Body of pancreas (tissue), 4 donors: ENCODE results near the gene TRAPPC2L. TPM values are rescaled to one million over a fixed set of nuclear protein-coding genes. Genes with fewer than 3 reads are reported as not detected.

ENCODE experiments used
- ATAC-seq: fragments of 150-250 bp; one replicate; pipeline ENCODE4 v1.9.1; 2016
- DNase-seq, 4 donors: peaks; one replicate each; pipeline ENCODE4 v3.0.0-alpha.2; 2019
- H3K27ac ChIP-seq, 4 donors: fragments of 200-600 bp; sonication (generic); 1 replicate in 3 of 4; 2 replicates in 1 of 4; pipeline versions ENCODE4 v1.5.1 to v1.6.1; 2016 to 2019; ENCODE audit warnings: mild to moderate bottlenecking in 1 of 4, mixed read lengths in 1 of 4, moderate library complexity in 1 of 4
- H3K27me3 ChIP-seq, 2 donors: fragments of 200-600 bp; sonication (generic); one replicate each; pipeline ENCODE4 v1.6.0; 2016; ENCODE audit warnings: mild to moderate bottlenecking in 1 of 2
- H3K36me3 ChIP-seq, 2 donors: fragments of 200-600 bp; sonication (generic); replicated peaks in 1 of 2; 2 replicates each; pipeline ENCODE4 v1.5.1; 2016; ENCODE audit warnings: low read depth in 2 of 2; ENCODE audit not compliant: insufficient read depth in 1 of 2
- H3K4me1 ChIP-seq: fragments of 200-600 bp; sonication (generic); one replicate; pipeline ENCODE4 v1.6.0; 2016
- H3K4me3 ChIP-seq, 2 donors: fragments of 200-600 bp; sonication (generic); 1 replicate in 1 of 2; 2 replicates in 1 of 2; pipeline ENCODE4 v1.5.1; 2016 to 2019
- H3K9me3 ChIP-seq, 3 donors: fragments of 200-600 bp; sonication (generic); 1 replicate in 2 of 3; 2 replicates in 1 of 3; pipeline ENCODE4 v1.5.1; 2016
- CTCF ChIP-seq, 7 experiments: fragments of 450-650 bp in 4 of 7; fragments of 200-600 bp in 3 of 7; sonication (generic) in 3 of 7; IDR thresholded peaks; one replicate each; pipeline ENCODE4 v1.5.1; 2016 to 2019; ENCODE audit warnings: antibody characterized with exemption in 7 of 7
- POLR2A ChIP-seq, 3 donors: fragments of 450-650 bp; IDR thresholded peaks; one replicate each; pipeline ENCODE4 v1.6.1; 2016; ENCODE audit warnings: antibody characterized with exemption in 3 of 3, mild to moderate bottlenecking in 2 of 3
- WGBS, 2 donors: methylation state at CpG; one replicate each; pipeline ENCODE4 v1.1.5; 2017; 5-methylcytosine and 5-hydroxymethylcytosine counted together
- intact Hi-C: fragments of 100-400 bp; cut with DNase I; formaldehyde crosslinking; loops from one replicate; pipeline ENCODE4 v1.15.1; 2023
- total RNA-seq, 2 donors: library from RNA; depleted of rRNA; stranded (reverse); fragments of >200 nt; gene quantifications; one replicate each; pipeline ENCODE4 v1.1.0, GENCODE V29; 2016

TRAPPC2L gene
- total RNA-seq, 2 donors from 2014 or later: 7.6 to 35.5 TPM

DNA sequence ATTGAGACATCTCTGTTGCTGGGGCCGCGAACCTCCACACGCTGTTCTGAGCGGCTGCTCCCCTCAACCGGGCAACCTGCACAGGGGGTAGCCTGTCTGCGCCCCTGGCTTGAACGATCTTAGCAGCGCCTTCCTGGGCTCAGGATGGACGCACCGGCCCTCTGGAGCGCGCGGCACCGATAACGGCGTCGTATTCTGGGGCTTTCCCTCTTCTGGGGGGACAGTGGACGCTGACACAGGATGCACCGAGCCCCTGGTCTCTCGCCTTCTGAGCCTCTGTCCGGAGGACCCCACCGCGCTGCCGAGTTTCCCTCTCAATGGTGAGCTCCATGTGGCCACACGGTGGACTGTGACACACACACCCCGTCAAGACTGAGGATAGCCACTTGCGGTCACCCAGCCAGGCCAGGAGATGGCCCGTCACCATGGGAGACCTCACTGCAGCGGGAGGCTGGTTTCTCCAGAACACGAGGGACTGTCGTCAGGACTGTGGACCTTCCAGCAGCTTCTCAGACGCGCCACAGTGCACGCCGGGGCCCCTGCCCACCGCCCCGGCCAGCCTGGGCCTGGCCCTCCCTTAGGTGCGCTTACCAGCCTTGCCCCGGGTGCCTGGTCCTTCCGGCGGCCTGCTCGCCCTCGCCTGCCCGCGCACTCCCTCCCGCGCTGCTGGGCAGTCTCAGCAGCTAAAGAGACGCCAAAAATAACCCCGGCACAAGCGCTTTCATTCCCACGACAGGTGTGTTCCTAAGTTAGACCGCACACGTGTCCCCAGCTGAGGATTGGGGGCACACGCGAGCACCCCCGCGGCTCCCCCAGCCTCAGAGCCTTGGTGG lies 39.5 kb downstream of the TRAPPC2L start:
- intact Hi-C loops: no loop called here
- DNase-seq (no peak), ATAC-seq (no peak)
- H3K36me3 ChIP-seq: peaks cover 0 to 2% of the 10 kb centered on the region in 2 donors
- no peaks in the 10 kb centered on the region for H3K27me3 ChIP-seq
- 88 to 95% methylated on average over 26 to 56 of the region's 57 CpGs for WGBS, 2 donors
- no peak overlapping the region for H3K27ac ChIP-seq
- H3K4me1 ChIP-seq: no peaks in the 10 kb centered on the region
- TF ChIP-seq POLR2A (IDR thresholded peaks at IDR 0.05): no peak
- TF ChIP-seq CTCF (IDR thresholded peaks at IDR 0.05): no peak
- no peak overlapping the region for H3K4me3 ChIP-seq
- H3K9me3 ChIP-seq: no peaks in the 10 kb centered on the region

GRCh38 chr16:88897696-88898425 lies 40.9 kb downstream of the TRAPPC2L start:
- H3K27me3 ChIP-seq: no peaks in the 10 kb centered on the region
- H3K4me1 ChIP-seq: no peaks in the 10 kb centered on the region
- ATAC-seq (no peak), DNase-seq (no peak)
- WGBS, 2 donors: 88 to 91% methylated on average over 26 to 34 of the region's 34 CpGs
- no peaks in the 10 kb centered on the region for H3K9me3 ChIP-seq
- intact Hi-C loops: no loop called here
- no peak for TF ChIP-seq POLR2A (IDR thresholded peaks at IDR 0.05)
- no peak for TF ChIP-seq CTCF (IDR thresholded peaks at IDR 0.05)
- no peak overlapping the region for H3K27ac ChIP-seq
- no peak overlapping the region for H3K4me3 ChIP-seq
- H3K36me3 ChIP-seq: no peaks in the 10 kb centered on the region

GRCh38 chr16:88899901-88900661 lies 43.2 kb downstream of the TRAPPC2L start:
- intact Hi-C loops: no loop called here
- Histone ChIP-seq H3K4me3 (no peak overlapping the region), H3K36me3 (no peaks in the 10 kb centered on the region), H3K9me3 (no peaks in the 10 kb centered on the region), H3K27ac (no peak overlapping the region), H3K27me3 (no peaks in the 10 kb centered on the region), H3K4me1 (no peaks in the 10 kb centered on the region)
- no peak for DNase-seq
- WGBS, 2 donors: 89 to 91% methylated on average over 14 to 39 of the region's 41 CpGs
- ATAC-seq: no peak
- no peak for TF ChIP-seq POLR2A (IDR thresholded peaks at IDR 0.05)
- no peak for TF ChIP-seq CTCF (IDR thresholded peaks at IDR 0.05)

DNA sequence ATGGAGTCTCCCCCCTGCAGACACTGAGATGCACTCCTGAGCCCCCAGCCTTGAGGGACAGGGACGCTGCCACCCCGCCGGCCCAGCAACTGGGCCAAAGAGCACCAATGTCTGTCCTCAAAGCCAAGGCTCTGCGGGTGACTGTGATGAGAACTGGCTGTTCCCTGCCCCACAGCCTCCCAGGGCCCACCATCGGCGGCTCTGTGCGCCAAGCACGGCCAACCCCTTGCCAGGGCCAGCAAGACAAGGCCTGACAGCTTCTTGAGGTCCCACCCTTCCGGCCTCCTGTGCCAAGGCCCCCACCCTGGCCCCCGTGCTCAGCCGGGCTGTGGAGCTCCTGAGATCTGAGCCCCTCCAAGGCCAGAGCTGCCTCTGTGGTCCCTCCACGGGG lies 43.7 kb downstream of the TRAPPC2L start:
- H3K4me1 ChIP-seq: no peaks in the 10 kb centered on the region
- no peaks in the 10 kb centered on the region for H3K27me3 ChIP-seq
- no peak overlapping the region for H3K4me3 ChIP-seq
- H3K27ac ChIP-seq: no peak overlapping the region
- DNase-seq (no peak), ATAC-seq (no peak)
- intact Hi-C loops: no loop called here
- no peaks in the 10 kb centered on the region for H3K36me3 ChIP-seq
- no peaks in the 10 kb centered on the region for H3K9me3 ChIP-seq
- no peak for TF ChIP-seq CTCF (IDR thresholded peaks at IDR 0.05)
- TF ChIP-seq POLR2A (IDR thresholded peaks at IDR 0.05): no peak
- 88% methylated on average over 11 of the region's 12 CpGs; no CpG with 5 or more reads in 1 of the 2 donors for WGBS, 2 donors
